Keratinocyte (primary cell): ENCODE measurements around the gene TOR1AIP1. TPM values are rescaled to one million over a fixed set of nuclear protein-coding genes. Genes with fewer than 3 reads are reported as not detected.

ENCODE experiments used
- DNase-seq: peaks from one replicate; pipeline ENCODE4 v3.0.0-alpha.2; 2011; ENCODE audit warnings: low read depth, missing footprints, low spot score
- FAIRE-seq: peaks from 2 replicates; lab custom pipeline; 2011; peaks lifted over from hg19 to GRCh38; lab: Jason Lieb, UNC
- H2AFZ ChIP-seq: 2 replicates; pipeline ENCODE4 v1.6.0; 2012; ENCODE audit warnings: low read length, control low read depth, inconsistent platforms; ENCODE audit not compliant: control insufficient read depth
- H3K27ac ChIP-seq: 2 replicates; pipeline ENCODE4 v1.5.1; 2011; ENCODE audit warnings: low read length; ENCODE audit not compliant: control insufficient read depth, insufficient read depth
- H3K27me3 ChIP-seq: 3 replicates; pipeline ENCODE4 v1.6.0; 2011; ENCODE audit warnings: low read length; ENCODE audit not compliant: control insufficient read depth, insufficient read depth; ENCODE audit errors: extremely low read depth
- H3K36me3 ChIP-seq, 2 experiments: 2 replicates in 1 of 2; 3 replicates in 1 of 2; pipeline ENCODE4 v1.5.1; 2011; ENCODE audit warnings: low read length in 2 of 2, mild to moderate bottlenecking in 1 of 2; ENCODE audit not compliant: control insufficient read depth in 2 of 2, insufficient read depth in 2 of 2; ENCODE audit errors: extremely low read depth in 1 of 2
- H3K4me1 ChIP-seq: 3 replicates; pipeline ENCODE4 v1.5.1; 2011; ENCODE audit warnings: low read length; ENCODE audit not compliant: control insufficient read depth, insufficient read depth; ENCODE audit errors: extremely low read depth
- H3K4me2 ChIP-seq: 3 replicates; pipeline ENCODE4 v1.6.0; 2011; ENCODE audit warnings: low read depth, low read length; ENCODE audit not compliant: control insufficient read depth, insufficient read depth; ENCODE audit errors: extremely low read depth
- H3K4me3 ChIP-seq, 3 experiments: fragments of 200-600 bp in 1 of 3; sonication (generic) in 1 of 3; 2 replicates in 2 of 3; 3 replicates in 1 of 3; pipeline ENCODE4 v1.5.1; 2011 to 2016; ENCODE audit warnings: low read length in 3 of 3, mild to moderate bottlenecking in 3 of 3, control low read depth in 2 of 3, inconsistent platforms in 1 of 3, low read depth in 1 of 3, mixed read lengths in 1 of 3, mixed run types in 1 of 3, moderate library complexity in 1 of 3; ENCODE audit not compliant: control insufficient read depth in 2 of 3, insufficient read depth in 2 of 3; ENCODE audit errors: extremely low read depth in 1 of 3
- H3K79me2 ChIP-seq: 2 replicates; pipeline ENCODE4 v1.6.0; 2012; ENCODE audit warnings: low read length; ENCODE audit not compliant: control insufficient read depth, insufficient read depth
- H3K9ac ChIP-seq: 3 replicates; pipeline ENCODE4 v1.6.0; 2011; ENCODE audit warnings: low read length; ENCODE audit not compliant: control insufficient read depth, insufficient read depth; ENCODE audit errors: extremely low read depth
- H3K9me1 ChIP-seq: 3 replicates; pipeline ENCODE4 v1.6.0; 2011; ENCODE audit warnings: low read length; ENCODE audit not compliant: control insufficient read depth, insufficient read depth; ENCODE audit errors: extremely low read depth
- H3K9me3 ChIP-seq: 2 replicates; pipeline ENCODE4 v1.5.1; 2012; ENCODE audit warnings: low read depth, low read length; ENCODE audit not compliant: control insufficient read depth
- H4K20me1 ChIP-seq: 3 replicates; pipeline ENCODE4 v1.6.0; 2011; ENCODE audit warnings: low read length; ENCODE audit not compliant: control insufficient read depth, insufficient read depth; ENCODE audit errors: extremely low read depth
- CTCF ChIP-seq, 3 experiments: IDR thresholded peaks in 1 of 3; conservative IDR thresholded peaks in 1 of 3; optimal IDR thresholded peaks in 1 of 3; 2 replicates in 2 of 3; 3 replicates in 1 of 3; pipeline versions ENCODE3 to v1.5.1; 2011; ENCODE audit warnings: low read length in 3 of 3, mild to moderate bottlenecking in 3 of 3, moderate library complexity in 2 of 3, control low read depth in 1 of 3, inconsistent platforms in 1 of 3; ENCODE audit not compliant: insufficient read depth in 2 of 3; ENCODE audit errors: extremely low read depth in 1 of 3
- EZH2 ChIP-seq: IDR thresholded peaks from one replicate; pipeline ENCODE4 v1.6.1; 2012; ENCODE audit warnings: inconsistent platforms, mild to moderate bottlenecking, low read length, moderate library complexity
- dilution Hi-C: fragments of 300-500 bp; cut with MboI; formaldehyde crosslinking; loops from one replicate; pipeline ENCODE4 v1.7.0; 2020; ENCODE audit warnings: low sequenced_read_pairs; ENCODE audit not compliant: extremely low pct_ligation_motif_present
- polyA plus RNA-seq, 5 experiments: library from polyadenylated mRNA; depleted of rRNA in 3 of 5; stranded (reverse) in 3 of 5; stranded (forward) in 1 of 5; unstranded in 1 of 5; fragments of >200 nt; gene quantifications; 1 replicate in 1 of 5; 2 replicates in 3 of 5; 3 replicates in 1 of 5; pipeline versions ENCODE4 v1.2.1 to v1.2.3, GENCODE V29; 2011 to 2012; ENCODE audit warnings: missing spikeins in 2 of 5, low read depth in 1 of 5, low replicate concordance in 1 of 5

TOR1AIP1 gene
- polyA plus RNA-seq, 1 donor (not counting 4 experiments of a cell fraction or from before 2014, with no cell fraction given) = 50.0 TPM

DNA sequence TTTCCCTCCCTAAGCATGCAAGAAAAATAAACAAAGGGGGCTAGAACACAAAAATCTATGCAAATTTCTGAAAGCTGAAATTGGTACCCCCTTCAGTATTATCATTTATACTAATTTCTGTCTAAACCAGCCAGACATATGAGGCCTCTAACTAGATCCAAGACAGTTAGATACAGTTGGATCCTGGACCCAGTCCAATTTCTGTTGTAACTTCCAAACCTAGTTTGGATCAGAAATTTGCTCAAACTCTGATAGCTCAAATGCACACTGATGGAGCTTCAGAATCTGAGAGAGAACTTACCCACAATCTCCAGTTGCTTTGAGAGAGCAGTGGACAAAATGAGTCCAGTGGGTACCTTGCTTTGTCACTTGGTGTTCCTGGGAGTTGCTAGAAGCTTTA, 84.5 kb downstream of the TOR1AIP1 start:
- Histone ChIP-seq H3K36me3 (peaks cover 0 to 3% of the 10 kb centered on the region in 2 experiments), H3K9me3 (no peaks in the 10 kb centered on the region), H3K79me2 (peaks cover 67% of the 10 kb centered on the region), H4K20me1 (no peaks in the 10 kb centered on the region), H2AFZ (no peak overlapping the region), H3K27me3 (no peaks in the 10 kb centered on the region), H3K4me1 (no peaks in the 10 kb centered on the region), H3K9ac (no peak overlapping the region), H3K9me1 (no peaks in the 10 kb centered on the region), H3K27ac (no peak overlapping the region), H3K4me2 (no peak overlapping the region), H3K4me3 (no peak overlapping the region)
- no peak for TF ChIP-seq EZH2
- no peak for DNase-seq
- dilution Hi-C loops = no loop called here
- FAIRE-seq = no peak

- Histone ChIP-seq H3K27me3 (no peaks in the 10 kb centered on the region), H4K20me1 (no peaks in the 10 kb centered on the region), H3K4me1 (no peaks in the 10 kb centered on the region), H3K4me3 (no peak overlapping the region), H3K79me2 (peaks cover 61% of the 10 kb centered on the region), H3K4me2 (no peak overlapping the region), H3K9ac (no peak overlapping the region), H3K27ac (no peak overlapping the region), H2AFZ (no peak overlapping the region), H3K9me1 (no peaks in the 10 kb centered on the region), H3K36me3 (peaks cover 0 to 3% of the 10 kb centered on the region in 2 experiments), H3K9me3 (no peaks in the 10 kb centered on the region)
- DNase-seq = no peak
- FAIRE-seq = no peak
- TF ChIP-seq CTCF (optimal IDR thresholded peaks at IDR 0.05 in 1 of 3, IDR thresholded peaks at IDR 0.05 in 1 of 3, conservative IDR thresholded peaks at IDR 0.05 in 1 of 3; ENCODE audit: extremely low read depth in 1 of 3, insufficient read depth in 2 of 3, low read length in 3 of 3) (no peak), EZH2 (no peak)
- dilution Hi-C loops = no loop called here
Measured at GRCh38 chr1:179968284-179968993, 86.4 kb downstream of the TOR1AIP1 start.
